PC-3 (cell line): Measurements from ENCODE around the gene CLEC16A. TPM values are rescaled to one million over a fixed set of nuclear protein-coding genes. Genes with fewer than 3 reads are reported as not detected.

Source experiments
- ATAC-seq: fragments of 200-7000 bp; cut with Tn5 transposase; 2 replicates; pipeline ENCODE4 v1.9.1; 2020; ENCODE audit warnings: mild to moderate bottlenecking, moderate library complexity
- BruUV-seq: library from RNA; stranded (reverse); fragments of 400-500 nt; replicated peaks from 2 replicates; lab custom pipeline; 2021; lab: Mats Ljungman, UMichigan
- CTCF ChIA-PET: fragments of 300-600 bp; sonication (Branson Sonifier 250); formaldehyde crosslinking; loops from one replicate; lab custom pipeline; 2022; ENCODE audit warnings: antibody characterized with exemption; lab: Charles Lee
- POLR2A ChIA-PET: fragments of 300-600 bp; sonication (Branson Sonifier 250); formaldehyde crosslinking; loops from one replicate; lab custom pipeline; 2022; ENCODE audit warnings: antibody characterized with exemption; ENCODE audit not compliant: unreplicated experiment; lab: Charles Lee
- DNase-seq: peaks from one replicate; pipeline ENCODE4 v3.0.0-alpha.2; 2015
- H2AFZ ChIP-seq: fragments of 300-600 bp; sonication (generic); 2 replicates; pipeline ENCODE4 v1.6.0; 2016; ENCODE audit warnings: antibody characterized with exemption, low read length
- H3F3A ChIP-seq: fragments of 300-600 bp; sonication (generic); one replicate; pipeline ENCODE4 v1.6.0; 2017; ENCODE audit warnings: antibody characterized with exemption, low read length, control low read depth, mild to moderate bottlenecking; ENCODE audit not compliant: unreplicated experiment
- H3K27ac ChIP-seq: fragments of 300-600 bp; sonication (generic); 2 replicates; pipeline ENCODE4 v1.5.1; 2016; ENCODE audit warnings: mild to moderate bottlenecking, low read length
- H3K27me3 ChIP-seq: fragments of 300-600 bp; sonication (generic); 2 replicates; pipeline ENCODE4 v1.6.1; 2016; ENCODE audit warnings: low read length, mixed read lengths
- H3K36me3 ChIP-seq: fragments of 300-600 bp; sonication (generic); 2 replicates; pipeline ENCODE4 v1.6.1; 2016; ENCODE audit warnings: low read depth, mixed run types, low read length, mixed read lengths
- H3K4me1 ChIP-seq: fragments of 300-600 bp; sonication (generic); 2 replicates; pipeline ENCODE4 v1.5.1; 2016; ENCODE audit warnings: low read length; ENCODE audit not compliant: insufficient read depth
- H3K4me2 ChIP-seq: fragments of 300-600 bp; sonication (generic); 2 replicates; pipeline ENCODE4 v1.6.0; 2016; ENCODE audit warnings: low read length
- H3K4me3 ChIP-seq: fragments of 300-600 bp; sonication (generic); 2 replicates; pipeline ENCODE4 v1.5.1; 2016; ENCODE audit warnings: mild to moderate bottlenecking, low read length, mixed read lengths
- H3K79me2 ChIP-seq: fragments of 300-600 bp; sonication (generic); 2 replicates; pipeline ENCODE4 v1.6.1; 2017; ENCODE audit warnings: low read length, mixed read lengths
- H3K9ac ChIP-seq: fragments of 300-600 bp; sonication (generic); 2 replicates; pipeline ENCODE4 v1.6.0; 2016; ENCODE audit warnings: mild to moderate bottlenecking, low read length
- H3K9me2 ChIP-seq: fragments of 300-600 bp; sonication (generic); replicated peaks from 2 replicates; pipeline ENCODE4 v1.6.1; 2016; ENCODE audit warnings: mixed run types, low read length, mixed read lengths
- H3K9me3 ChIP-seq: fragments of 300-600 bp; sonication (generic); 2 replicates; pipeline ENCODE4 v1.6.1; 2016; ENCODE audit warnings: low read length, mixed read lengths
- H4K20me1 ChIP-seq: fragments of 300-600 bp; sonication (generic); 2 replicates; pipeline ENCODE4 v1.6.1; 2016; ENCODE audit warnings: low read length, mixed read lengths
- EZH2 ChIP-seq: fragments of 300-600 bp; sonication (generic); IDR thresholded peaks from one replicate; pipeline ENCODE4 v1.6.1; 2017; ENCODE audit warnings: antibody characterized with exemption, mild to moderate bottlenecking, low read length; ENCODE audit not compliant: unreplicated experiment
- EZH2phosphoT487 ChIP-seq: fragments of 300-600 bp; sonication (generic); IDR thresholded peaks from 2 replicates; pipeline ENCODE4 v1.6.1; 2018; ENCODE audit warnings: mild to moderate bottlenecking, antibody characterized with exemption, low read length, borderline replicate concordance
- intact Hi-C: fragments of 100-400 bp; cut with micrococcal nuclease; formaldehyde crosslinking; loops from 2 replicates; pipeline ENCODE4 v1.9.0; 2023
- total RNA-seq: library from RNA; depleted of rRNA; stranded (reverse); fragments of >200 nt; gene quantifications from 2 replicates; pipeline ENCODE4 v1.2.3, GENCODE V29; 2014
- TF ChIP-seq, protein P1 (sequence below): fragments of 300-600 bp; sonication (generic); conservative IDR thresholded peaks from 2 replicates; pipeline ENCODE4 v1.5.1; 2017; ENCODE audit warnings: antibody characterized with exemption, low read depth, mild to moderate bottlenecking, low read length

Gene CLEC16A
- total RNA-seq, 1 experiment from 2014 or later, result 9.5 TPM

DNA sequence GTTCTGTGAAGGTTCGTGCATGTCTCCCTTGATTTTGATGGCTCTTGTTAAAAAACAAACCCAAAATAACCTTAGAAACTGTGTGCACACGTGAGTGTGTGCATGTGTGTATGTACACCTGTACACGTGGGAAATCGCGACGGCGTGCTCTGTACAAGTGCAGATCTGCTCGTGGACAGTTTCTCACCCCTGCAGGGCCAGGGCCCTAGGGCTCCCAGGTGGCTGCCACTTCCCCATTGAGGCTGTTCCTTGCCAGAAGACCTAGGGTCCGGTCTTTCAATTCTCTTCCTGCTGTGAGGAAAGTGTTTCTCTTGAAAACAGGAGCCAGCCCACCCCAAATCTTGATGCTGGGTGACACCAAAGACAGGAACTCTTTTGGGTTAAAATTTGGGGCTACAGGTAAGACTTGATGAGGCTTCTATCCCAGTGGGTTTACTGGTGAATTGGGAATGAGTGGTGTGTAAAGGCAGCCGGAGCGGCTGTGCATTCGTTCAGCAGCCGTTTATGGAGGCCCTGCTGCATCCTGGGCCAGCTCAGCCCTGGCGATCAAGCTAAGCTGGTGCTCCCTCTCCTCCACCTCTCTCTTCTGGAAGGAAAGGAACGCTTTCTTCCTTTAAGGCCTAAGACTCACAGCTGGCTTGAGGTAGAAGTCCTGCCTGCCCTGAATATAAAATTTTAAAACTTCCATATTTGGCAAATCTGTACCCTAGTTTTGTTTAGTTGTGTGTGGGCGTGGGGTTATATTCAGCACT lies 137.9 kb downstream of the CLEC16A start:
- no peaks in the 10 kb centered on the region for H3K9me3 ChIP-seq
- H3K27me3 ChIP-seq, result no peaks in the 10 kb centered on the region
- TF ChIP-seq, protein P1, sequence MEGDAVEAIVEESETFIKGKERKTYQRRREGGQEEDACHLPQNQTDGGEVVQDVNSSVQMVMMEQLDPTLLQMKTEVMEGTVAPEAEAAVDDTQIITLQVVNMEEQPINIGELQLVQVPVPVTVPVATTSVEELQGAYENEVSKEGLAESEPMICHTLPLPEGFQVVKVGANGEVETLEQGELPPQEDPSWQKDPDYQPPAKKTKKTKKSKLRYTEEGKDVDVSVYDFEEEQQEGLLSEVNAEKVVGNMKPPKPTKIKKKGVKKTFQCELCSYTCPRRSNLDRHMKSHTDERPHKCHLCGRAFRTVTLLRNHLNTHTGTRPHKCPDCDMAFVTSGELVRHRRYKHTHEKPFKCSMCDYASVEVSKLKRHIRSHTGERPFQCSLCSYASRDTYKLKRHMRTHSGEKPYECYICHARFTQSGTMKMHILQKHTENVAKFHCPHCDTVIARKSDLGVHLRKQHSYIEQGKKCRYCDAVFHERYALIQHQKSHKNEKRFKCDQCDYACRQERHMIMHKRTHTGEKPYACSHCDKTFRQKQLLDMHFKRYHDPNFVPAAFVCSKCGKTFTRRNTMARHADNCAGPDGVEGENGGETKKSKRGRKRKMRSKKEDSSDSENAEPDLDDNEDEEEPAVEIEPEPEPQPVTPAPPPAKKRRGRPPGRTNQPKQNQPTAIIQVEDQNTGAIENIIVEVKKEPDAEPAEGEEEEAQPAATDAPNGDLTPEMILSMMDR, result no peak
- TF ChIP-seq EZH2phosphoT487 (no peak), EZH2 (no peak)
- H3K9ac ChIP-seq, result no peak overlapping the region
- DNase-seq (no peak), ATAC-seq (no peak)
- H2AFZ ChIP-seq, result no peak overlapping the region
- no peaks in the 10 kb centered on the region for H3K79me2 ChIP-seq
- CTCF ChIA-PET, result no interaction called here
- no peak overlapping the region for H3K4me3 ChIP-seq
- peaks cover 37% of the 10 kb centered on the region for H3K4me1 ChIP-seq
- intact Hi-C loops, result no loop called here
- no peaks in the 10 kb centered on the region for H4K20me1 ChIP-seq
- no peaks in the 10 kb centered on the region for H3K9me2 ChIP-seq
- BruUV-seq, result no TSS peak
- no peak overlapping the region for H3K4me2 ChIP-seq
- POLR2A ChIA-PET, result no interaction called here
- no peaks in the 10 kb centered on the region for H3K36me3 ChIP-seq
- H3K27ac ChIP-seq, result no peak overlapping the region
- H3F3A ChIP-seq, result no peaks in the 10 kb centered on the region

DNA sequence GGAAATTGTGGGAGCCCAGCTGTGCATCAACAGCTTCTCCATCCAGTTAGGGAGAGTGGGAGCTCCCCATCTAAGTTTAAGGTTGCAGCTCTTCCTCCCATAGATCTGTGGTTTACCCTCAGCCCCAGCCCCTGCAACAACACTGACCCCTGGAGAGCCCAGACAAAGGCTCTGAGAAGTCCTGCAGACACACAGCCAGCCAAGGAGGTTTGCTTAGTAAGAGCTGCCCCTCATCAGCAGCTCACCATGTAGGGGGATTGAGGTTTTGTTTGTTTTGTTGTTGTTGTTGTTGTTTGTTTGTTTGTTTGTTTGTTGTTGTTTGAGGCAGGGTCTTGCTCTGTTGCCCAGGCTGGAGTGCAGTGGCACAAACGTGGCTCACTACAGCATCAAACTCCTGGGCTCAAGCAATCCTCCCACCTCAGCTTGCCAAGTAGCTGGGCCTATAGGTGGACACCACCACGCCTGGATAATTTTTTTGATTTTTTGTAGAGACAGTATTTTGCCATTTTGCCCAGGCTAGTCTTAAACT lies 138.6 kb downstream of the CLEC16A start:
- no peak for TF ChIP-seq EZH2
- TF ChIP-seq, protein P1, result no peak
- no peak for TF ChIP-seq EZH2phosphoT487
- DNase-seq, result no peak
- no peaks in the 10 kb centered on the region for H3K79me2 ChIP-seq
- no peaks in the 10 kb centered on the region for H3K9me2 ChIP-seq
- ChIA-PET CTCF (no interaction called here), POLR2A (no interaction called here)
- no peak overlapping the region for H3K9ac ChIP-seq
- intact Hi-C loops, result no loop called here
- no peak overlapping the region for H2AFZ ChIP-seq
- no peaks in the 10 kb centered on the region for H3F3A ChIP-seq
- no peaks in the 10 kb centered on the region for H4K20me1 ChIP-seq
- H3K4me3 ChIP-seq, result no peak overlapping the region
- ATAC-seq, result no peak
- no peaks in the 10 kb centered on the region for H3K9me3 ChIP-seq
- H3K4me2 ChIP-seq, result no peak overlapping the region
- BruUV-seq, result no TSS peak
- no peak overlapping the region for H3K27ac ChIP-seq
- H3K4me1 ChIP-seq, result peaks cover 33% of the 10 kb centered on the region
- H3K27me3 ChIP-seq, result no peaks in the 10 kb centered on the region
- H3K36me3 ChIP-seq, result no peaks in the 10 kb centered on the region

DNA sequence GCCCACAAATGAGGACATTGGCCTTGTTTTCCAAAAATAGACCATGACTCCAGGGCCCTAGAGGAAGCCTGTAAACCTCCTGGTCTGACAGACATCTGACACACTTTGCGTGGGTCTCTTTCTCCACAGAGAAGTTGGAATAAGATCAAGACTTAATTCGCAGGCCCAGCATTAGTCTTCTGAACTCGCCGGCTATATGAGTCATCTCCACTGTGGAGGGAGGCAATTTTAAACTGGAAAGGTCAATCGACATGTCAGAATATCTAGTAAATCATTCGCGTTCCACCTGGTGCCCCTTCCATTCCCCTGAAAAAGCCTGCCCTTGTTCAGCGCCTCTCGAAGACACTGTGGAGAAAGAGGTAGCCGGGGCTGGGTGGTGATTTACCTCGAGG lies 140.1 kb downstream of the CLEC16A start:
- BruUV-seq, result no TSS peak

More for the DNA sequence above, 140.1 kb downstream of the CLEC16A start:
- H3K27me3 ChIP-seq, result no peaks in the 10 kb centered on the region
- H3K36me3 ChIP-seq, result no peaks in the 10 kb centered on the region
- ATAC-seq (peak; percentile 24; the same call in 1 of the 2 replicates), DNase-seq (peak; percentile 47)
- H3K4me3 ChIP-seq, result no peak overlapping the region
- H3K79me2 ChIP-seq, result no peaks in the 10 kb centered on the region
- H3F3A ChIP-seq, result no peaks in the 10 kb centered on the region
- H3K4me1 ChIP-seq, result peaks cover 17% of the 10 kb centered on the region
- H3K9me3 ChIP-seq, result no peaks in the 10 kb centered on the region
- H3K9me2 ChIP-seq, result no peaks in the 10 kb centered on the region
- TF ChIP-seq EZH2phosphoT487 (no peak), EZH2 (no peak)
- intact Hi-C loops, result no loop called here
- peak overlapping the region; percentile 57 for H3K27ac ChIP-seq
- H3K4me2 ChIP-seq, result no peak overlapping the region
- POLR2A ChIA-PET, result no interaction called here
- no peaks in the 10 kb centered on the region for H4K20me1 ChIP-seq
- no peak overlapping the region for H3K9ac ChIP-seq
- H2AFZ ChIP-seq, result no peak overlapping the region
- CTCF ChIA-PET, result no interaction called here
